Epithelial cell of prostate (primary cell): ENCODE data around the gene KCNC4.
A peak's percentile ranks its signal among the peaks of the same experiment; 100 is the strongest.

Experiments used
- DNase-seq: peaks from one replicate; pipeline ENCODE4 v3.0.0-alpha.2; 2011; ENCODE audit warnings: low read depth, low spot score
- H3K27ac ChIP-seq: fragments of 450-650 bp; 2 replicates; pipeline ENCODE4 v1.5.1; 2017; ENCODE audit warnings: mild to moderate bottlenecking

KCNC4 gene

DNA sequence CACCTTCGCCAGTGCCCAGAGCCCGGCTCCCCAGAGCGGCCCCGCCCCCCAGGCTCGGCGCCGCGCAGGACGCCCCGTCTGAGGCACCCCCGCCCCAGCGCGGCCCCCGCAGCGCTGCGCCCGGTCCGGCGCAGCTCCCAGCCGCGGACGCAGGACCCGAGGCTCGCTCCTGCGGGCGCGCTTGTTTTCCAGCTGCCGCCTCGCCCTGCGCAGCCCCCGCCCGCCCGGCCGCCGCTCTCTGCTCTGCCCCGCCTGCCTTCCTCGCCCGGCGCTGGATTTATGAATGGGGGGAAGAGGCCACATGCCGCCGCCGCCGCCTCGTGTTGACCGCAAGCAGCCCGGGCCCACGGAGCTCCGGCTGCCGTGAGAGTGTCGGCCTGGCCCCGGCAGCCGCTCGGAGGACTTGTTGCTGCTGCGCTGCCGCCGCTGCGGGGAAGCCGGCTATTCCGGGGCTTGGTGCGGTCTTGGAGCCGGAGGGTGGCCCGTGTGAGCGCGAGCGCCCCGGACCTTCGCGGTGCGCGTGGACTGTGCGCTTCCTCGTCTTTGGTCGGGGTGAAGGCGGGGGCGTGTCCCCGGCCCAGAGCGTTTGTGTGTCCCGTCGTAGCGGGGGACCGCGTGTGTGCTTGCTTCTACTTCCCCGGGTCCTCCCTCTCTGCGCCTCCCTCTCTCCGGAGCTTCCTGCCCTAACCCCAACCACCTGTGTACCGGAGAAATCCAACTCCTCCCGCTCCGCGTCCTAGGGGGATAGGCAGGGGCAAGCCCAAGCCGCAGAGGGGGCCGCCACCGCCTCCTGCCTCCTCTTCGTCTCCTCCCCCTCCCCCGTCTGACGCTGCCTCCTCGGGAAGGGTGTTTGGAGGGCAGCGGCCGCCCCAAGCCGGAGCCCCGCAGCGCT, 736 bp downstream of the KCNC4 start:
- DNase-seq = no peak
- H3K27ac ChIP-seq = peak overlapping the region; percentile 16

GRCh38 chr1:110211496-110212168, 1.5 kb downstream of the KCNC4 start:
- DNase-seq = no peak
- H3K27ac ChIP-seq = no peak overlapping the region

DNA sequence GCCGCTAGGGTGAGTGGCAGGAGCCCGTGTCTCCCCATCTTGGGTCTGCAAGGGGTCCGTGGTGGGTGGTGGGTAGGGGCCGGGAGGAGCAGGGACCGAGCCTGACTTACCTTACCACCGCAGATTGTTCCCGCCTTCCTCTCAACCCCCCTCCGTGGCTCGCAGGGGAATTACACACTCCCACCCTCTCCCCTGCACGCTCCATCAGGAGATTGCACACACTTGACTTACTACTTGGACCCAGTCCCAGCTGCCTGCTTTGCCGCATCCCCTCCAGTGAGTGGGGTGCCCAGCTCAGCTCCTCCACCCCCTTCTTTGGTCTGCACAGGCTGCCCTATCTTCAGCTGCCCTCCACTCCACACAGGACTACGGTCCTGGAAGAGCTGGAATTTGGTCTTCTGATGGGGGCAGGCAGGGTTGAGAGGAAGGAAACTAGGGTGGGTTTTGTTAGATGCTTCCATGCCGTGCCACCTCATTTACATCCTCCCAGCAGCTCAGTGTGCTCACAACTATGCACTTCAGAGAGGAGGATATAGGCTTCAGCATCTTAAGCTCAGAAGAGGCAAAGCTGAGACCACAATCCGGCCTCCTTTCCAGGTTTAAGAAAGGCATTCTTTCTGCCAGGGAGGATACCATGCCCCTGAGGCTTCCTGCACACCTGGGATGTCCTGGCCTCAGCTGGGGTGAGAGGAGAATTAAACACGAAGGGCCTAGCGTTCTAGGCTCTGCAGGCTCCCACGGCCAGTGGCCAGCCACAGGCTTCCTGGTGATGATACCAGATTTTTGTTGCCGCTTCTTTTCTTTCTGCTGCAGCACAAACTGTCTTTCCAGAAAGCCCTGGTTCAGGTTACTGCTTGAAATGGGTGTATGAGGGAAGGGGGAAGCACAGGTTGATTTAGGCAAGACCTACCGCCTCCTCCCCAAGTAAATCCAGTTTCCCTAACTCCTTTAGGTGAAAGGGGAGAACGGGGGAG, 2.3 kb downstream of the KCNC4 start:
- H3K27ac ChIP-seq = no peak overlapping the region
- DNase-seq = no peak

- H3K27ac ChIP-seq = no peak overlapping the region
These were observed 3.0 kb downstream of the KCNC4 start for GRCh38 chr1:110213143-110213540.

GRCh38 chr1:110214454-110215404, 4.6 kb downstream of the KCNC4 start:
- DNase-seq = no peak
- no peak overlapping the region for H3K27ac ChIP-seq

More at GRCh38 chr1:110213143-110213540, 3.0 kb downstream of the KCNC4 start:
- no peak for DNase-seq

GRCh38 chr1:110215621-110216515, 5.8 kb downstream of the KCNC4 start:
- no peak for DNase-seq
- no peak overlapping the region for H3K27ac ChIP-seq

GRCh38 chr1:110216844-110217444, 6.8 kb downstream of the KCNC4 start:
- H3K27ac ChIP-seq = no peak overlapping the region
- DNase-seq = no peak

DNA sequence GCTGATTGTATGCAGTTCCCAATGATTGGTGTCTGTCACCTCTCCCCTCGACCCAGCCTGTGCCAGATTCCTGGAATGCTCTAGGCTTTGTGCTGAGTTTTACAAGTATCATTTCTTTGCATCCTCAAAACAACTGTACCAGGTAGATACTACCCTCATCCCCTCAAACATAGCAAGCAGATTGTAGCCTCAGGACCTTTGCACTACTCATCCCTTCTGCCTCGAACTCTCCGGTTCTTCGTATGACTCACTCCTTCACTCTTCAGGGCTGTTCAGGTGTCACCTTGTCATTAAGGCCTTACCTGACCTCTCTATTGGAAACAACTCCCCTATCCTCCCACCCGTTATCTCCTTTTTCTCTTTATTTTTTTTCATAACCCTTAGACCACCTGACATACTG, 8.0 kb downstream of the KCNC4 start:
- no peak overlapping the region for H3K27ac ChIP-seq
- DNase-seq = no peak

DNA sequence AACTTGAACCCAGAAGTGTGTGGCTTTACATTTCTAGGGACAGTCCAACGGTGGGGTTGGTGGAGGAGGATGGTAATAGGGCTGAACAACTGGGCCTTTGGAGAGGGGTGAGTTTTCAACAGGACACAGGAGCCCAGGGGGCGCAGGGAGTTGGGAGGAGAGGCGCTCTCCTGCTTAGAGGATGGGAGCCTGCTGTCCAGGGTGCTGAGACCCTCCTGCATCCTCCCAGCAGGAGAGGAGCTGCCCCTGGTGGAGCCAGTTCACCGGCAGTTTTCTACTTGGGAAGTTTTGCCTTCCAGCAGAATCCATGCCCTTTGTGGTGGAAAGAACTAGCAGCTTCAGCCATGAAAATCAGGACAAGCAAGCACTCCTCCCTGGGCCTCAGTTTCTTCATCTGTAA, 8.6 kb downstream of the KCNC4 start:
- H3K27ac ChIP-seq = no peak overlapping the region
- DNase-seq = no peak

DNA sequence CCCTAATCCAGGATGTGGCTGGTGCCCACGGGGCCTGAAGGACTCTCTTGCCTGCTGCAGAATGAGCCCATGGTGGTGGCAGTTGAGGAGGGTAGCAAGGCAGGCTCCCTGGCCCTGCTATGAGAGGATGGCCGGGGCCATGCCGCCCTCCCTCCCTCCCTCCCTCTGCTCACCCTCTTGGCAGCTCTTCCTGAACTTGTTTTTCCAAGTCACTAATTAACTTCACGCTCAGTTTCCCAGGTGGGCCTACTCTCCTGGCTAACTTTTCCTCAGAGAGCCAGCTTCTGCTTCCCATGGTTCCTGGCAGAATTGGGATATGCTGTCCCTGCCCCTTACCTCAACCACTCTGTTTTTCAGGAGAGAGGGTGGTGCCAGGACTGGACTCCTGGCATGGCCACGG, 10.2 kb downstream of the KCNC4 start:
- no peak for DNase-seq
- no peak overlapping the region for H3K27ac ChIP-seq

GRCh38 chr1:110221119-110221518, 11.0 kb downstream of the KCNC4 start:
- H3K27ac ChIP-seq = no peak overlapping the region
- no peak for DNase-seq

DNA sequence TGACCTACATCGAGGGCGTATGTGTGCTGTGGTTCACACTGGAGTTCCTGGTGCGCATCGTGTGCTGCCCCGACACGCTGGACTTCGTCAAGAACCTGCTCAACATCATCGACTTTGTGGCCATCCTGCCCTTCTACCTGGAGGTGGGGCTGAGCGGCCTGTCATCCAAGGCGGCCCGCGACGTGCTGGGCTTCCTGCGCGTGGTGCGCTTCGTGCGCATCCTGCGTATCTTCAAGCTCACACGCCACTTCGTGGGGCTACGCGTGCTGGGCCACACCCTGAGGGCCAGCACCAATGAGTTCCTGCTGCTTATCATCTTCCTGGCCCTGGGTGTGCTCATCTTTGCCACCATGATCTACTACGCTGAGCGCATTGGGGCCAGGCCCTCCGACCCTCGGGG, 13.0 kb downstream of the KCNC4 start:
- H3K27ac ChIP-seq = no peak overlapping the region
- DNase-seq = no peak

GRCh38 chr1:110223581-110223980, 13.5 kb downstream of the KCNC4 start:
- H3K27ac ChIP-seq = no peak overlapping the region
- no peak for DNase-seq

DNA sequence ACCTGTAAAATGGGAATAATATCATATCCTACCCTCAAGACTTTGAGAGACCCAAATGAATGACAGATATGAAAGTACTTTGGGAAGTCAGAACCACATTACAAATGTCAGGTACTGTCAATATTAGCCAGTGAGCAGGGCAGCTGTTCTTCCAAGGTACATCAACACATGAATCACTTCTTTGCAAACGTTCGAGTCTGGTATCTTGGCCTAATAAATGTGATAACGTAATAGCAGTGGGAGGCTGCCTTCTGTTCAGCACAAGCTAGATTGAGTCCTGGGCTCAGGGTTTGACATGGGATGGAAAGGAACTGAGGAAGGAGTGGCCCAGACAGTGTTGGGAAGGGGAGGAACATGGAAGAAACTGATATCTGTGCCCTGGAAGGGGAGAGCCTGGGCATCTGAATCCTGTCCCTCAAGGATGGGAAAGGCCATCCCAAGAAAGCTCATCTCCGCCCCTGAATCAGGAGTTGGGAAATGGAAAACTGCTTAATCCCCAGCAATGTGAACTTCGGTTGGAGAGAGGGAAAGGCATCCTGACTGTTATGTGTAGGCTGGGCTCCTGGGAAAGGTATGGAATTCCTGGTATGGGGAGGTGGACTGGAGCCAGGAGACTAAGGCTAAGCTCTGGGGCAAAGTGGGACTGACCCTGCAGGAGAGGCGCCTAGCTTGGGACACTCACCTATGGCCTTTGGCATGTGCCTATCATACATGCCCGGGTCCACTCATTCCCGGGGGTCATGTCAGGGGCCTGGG, 14.3 kb downstream of the KCNC4 start:
- no peak overlapping the region for H3K27ac ChIP-seq
- DNase-seq = no peak

DNA sequence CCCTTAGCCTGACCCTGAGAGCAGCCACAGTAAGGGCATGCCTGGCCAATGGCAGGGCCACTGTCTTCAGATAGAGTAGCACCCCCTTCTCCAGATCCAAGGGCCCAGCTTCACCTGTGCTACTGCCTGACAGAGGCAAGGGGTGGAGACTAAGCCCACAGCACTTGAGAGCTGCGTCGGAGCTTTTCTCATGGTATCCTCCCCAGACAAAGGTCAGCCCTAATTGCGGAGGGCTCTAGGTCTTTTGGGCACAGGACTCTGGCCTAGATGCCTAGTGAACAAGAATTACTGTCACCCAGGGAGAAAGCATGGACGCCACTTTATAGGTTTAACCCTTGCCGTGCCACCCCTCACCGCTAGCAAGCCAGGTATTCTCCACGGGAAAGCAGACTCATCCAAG, 15.1 kb downstream of the KCNC4 start:
- DNase-seq = no peak
- H3K27ac ChIP-seq = no peak overlapping the region

DNA sequence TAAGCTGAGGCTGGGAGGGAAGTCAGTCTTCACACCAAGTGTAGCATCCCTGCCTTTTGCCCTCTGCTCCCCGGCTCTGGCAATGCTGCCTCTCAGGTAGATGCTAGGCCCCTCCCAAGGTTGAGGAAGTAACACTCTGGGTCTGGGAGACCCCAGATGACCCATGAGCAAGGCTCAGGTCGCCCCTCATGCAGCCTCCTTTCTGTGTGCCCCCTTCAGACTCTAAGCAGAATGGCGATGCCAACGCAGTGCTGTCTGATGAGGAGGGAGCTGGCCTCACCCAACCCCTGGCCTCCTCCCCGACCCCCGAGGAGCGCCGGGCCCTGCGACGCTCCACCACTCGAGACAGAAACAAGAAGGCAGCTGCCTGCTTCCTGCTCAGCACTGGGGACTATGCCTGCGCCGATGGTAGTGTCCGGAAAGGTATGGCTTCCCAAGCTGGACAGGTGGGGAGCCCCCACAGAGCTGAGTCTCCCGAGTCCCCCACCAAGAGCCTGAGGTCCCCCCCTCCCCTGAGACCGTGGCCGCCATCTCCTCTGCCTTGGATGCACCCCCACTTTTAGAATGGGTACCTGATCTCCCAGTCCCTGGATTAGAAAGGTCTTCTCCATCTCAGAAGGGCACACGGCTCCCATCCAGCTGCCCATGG, 15.8 kb downstream of the KCNC4 start:
- no peak overlapping the region for H3K27ac ChIP-seq
- DNase-seq = no peak

DNA sequence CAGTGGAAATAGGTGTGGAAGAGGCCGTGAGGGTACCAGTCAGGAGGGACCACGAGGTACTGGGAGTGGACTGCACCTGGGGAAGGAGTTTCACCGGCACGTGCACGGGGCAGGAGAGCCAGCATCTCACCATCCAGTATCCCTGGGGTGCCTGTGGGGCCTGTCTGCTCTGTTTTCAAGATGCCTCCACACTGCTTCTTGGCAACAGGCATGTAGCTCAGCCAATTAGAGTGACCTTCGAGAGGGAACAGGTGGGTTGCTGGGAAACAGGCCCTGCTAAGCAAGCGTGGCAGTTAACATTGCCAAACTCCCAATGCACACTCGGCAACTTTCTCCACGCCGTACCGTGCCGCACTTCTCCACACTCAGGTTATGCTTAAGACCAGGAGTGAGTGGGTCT, 17.7 kb downstream of the KCNC4 start:
- H3K27ac ChIP-seq = no peak overlapping the region
- DNase-seq = no peak
